ENCODE results near the gene DGCR2. TPM values are rescaled to one million over a fixed set of nuclear protein-coding genes. Genes with fewer than 3 reads are reported as not detected.

DGCR2 gene
- total and polyA plus RNA-seq, 2 of the 4 experiments (the other 2 are of a cell fraction): 17.2 to 35.4 TPM

DNA sequence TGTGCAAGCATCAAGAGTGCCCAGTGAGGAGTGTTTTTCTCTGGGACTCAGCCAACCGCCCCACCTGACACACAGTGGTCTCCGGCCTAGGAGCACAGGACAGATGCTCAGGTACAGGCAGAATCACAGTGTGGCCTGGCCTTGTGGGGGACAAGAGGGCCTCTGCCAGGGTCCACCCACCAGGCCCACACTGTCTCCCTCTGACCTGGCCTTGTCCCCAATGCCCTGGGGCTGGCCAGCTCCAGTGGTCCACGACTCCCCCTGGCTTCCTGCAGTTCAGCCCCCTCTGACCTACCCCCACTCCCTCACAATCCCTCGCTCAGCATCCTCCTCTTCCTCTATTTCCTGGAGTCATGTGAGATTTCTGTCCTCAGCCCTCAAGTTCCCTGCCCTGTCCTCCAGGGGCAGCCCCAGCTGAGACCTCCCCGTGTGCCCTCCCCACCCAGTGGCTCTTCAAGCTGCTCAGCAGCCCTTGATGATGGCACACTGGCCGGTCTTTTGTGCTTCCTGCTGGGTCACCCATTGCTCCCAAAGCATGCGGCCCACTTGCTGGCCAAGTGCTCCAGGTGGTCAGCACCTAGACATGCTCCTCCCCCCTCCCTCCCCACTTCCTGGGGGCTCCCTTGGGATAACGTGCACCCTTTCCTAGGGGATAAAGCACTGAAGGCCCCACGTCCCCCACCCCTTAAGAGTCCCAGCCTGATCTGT lies 10.6 kb upstream of the DGCR2 start:
- CTCF ChIA-PET: no interaction called here
- Histone ChIP-seq H4K8ac (ENCODE audit: low read depth in 2 of 2, low read length in 2 of 2) (no peak overlapping the region), H3K9me1 (ENCODE audit: insufficient read depth, low read length) (peaks cover 3% of the 10 kb centered on the region; the same call in 1 of the 2 replicates), H3K27me3 (ENCODE audit: control insufficient read depth, insufficient read depth, low read length) (no peaks in the 10 kb centered on the region), H3K4me1 (ENCODE audit: control insufficient read depth, insufficient read depth, low read length) (no peaks in the 10 kb centered on the region), H3K23ac (ENCODE audit: low read depth, low read length) (no peak overlapping the region), H3K36me3 (ENCODE audit: control insufficient read depth, insufficient read depth, low read length) (peaks cover 53% of the 10 kb centered on the region), H3K14ac (replicated peaks; ENCODE audit: low read depth, low read length) (no peak overlapping the region), H2BK5ac (ENCODE audit: low read depth, low read length, poor library complexity, severe bottlenecking) (no peak overlapping the region), H3K27ac (ENCODE audit: insufficient read depth, low read length) (no peak overlapping the region), H3K4ac (ENCODE audit: low read depth, low read length) (no peak overlapping the region), H2BK15ac (ENCODE audit: low read depth, low read length) (no peak overlapping the region), H2AK5ac (ENCODE audit: low read depth, low read length) (no peak overlapping the region), H2BK120ac (ENCODE audit: low read depth, low read length) (no peak overlapping the region), H3K9ac (ENCODE audit: low read depth, low read length) (no peak overlapping the region), H2AK9ac (replicated peaks; ENCODE audit: low read depth, low read length, poor library complexity) (no peak overlapping the region), H3K9me3 (ENCODE audit: control insufficient read depth, insufficient read depth, low read length) (no peaks in the 10 kb centered on the region), H3K4me2 (ENCODE audit: low read depth, low read length) (no peak overlapping the region), H2BK20ac (ENCODE audit: low read depth, low read length) (no peak overlapping the region), H3K18ac (ENCODE audit: low read depth, low read length) (no peak overlapping the region), H4K5ac (ENCODE audit: low read depth, low read length) (no peak overlapping the region), H3K4me3 (ENCODE audit: insufficient read depth, low read depth, low read length) (no peak overlapping the region), H4K91ac (ENCODE audit: insufficient read depth, low read depth, low read length) (no peak overlapping the region), H3K56ac (ENCODE audit: extremely low read depth, insufficient read depth, low read length) (no peak overlapping the region), H4K20me1 (ENCODE audit: insufficient read depth, low read length) (no peaks in the 10 kb centered on the region), H3K79me1 (ENCODE audit: low read depth in 1 of 2, low read length in 2 of 2) (no peaks in the 10 kb centered on the region), H2AFZ (replicated peaks; ENCODE audit: low read length, poor library complexity) (no peak overlapping the region)
- intact Hi-C loops (cut with micrococcal nuclease): no loop called here
- WGBS, 2 experiments (ENCODE audit: extremely low coverage in 2 of 2, insufficient read length in 1 of 2): 94% methylated on average over 3 of the region's 9 CpGs; no CpG with 5 or more reads in 1 of the 2 experiments
- ATAC-seq (ENCODE audit: low read depth) (no peak), DNase-seq (no peak)
- TF ChIP-seq POLR2A (IDR thresholded peaks at IDR 0.05; ENCODE audit: low read depth, low read length) (no peak), BHLHE40 (IDR thresholded peaks at IDR 0.05; ENCODE audit: low read depth, low read length) (no peak), MXI1 (IDR thresholded peaks at IDR 0.05; ENCODE audit: borderline replicate concordance, low read depth, low read length) (no peak), FOS (IDR thresholded peaks at IDR 0.05; ENCODE audit: low read depth, low read length) (no peak), RFX5 (IDR thresholded peaks at IDR 0.05; ENCODE audit: low read depth, low read length) (no peak), CHD1 (IDR thresholded peaks at IDR 0.05; ENCODE audit: low read depth, low read length) (no peak), RCOR1 (IDR thresholded peaks at IDR 0.05; ENCODE audit: insufficient replicate concordance, low read length) (no peak), RAD21 (IDR thresholded peaks at IDR 0.05; ENCODE audit: low read length) (no peak), CEBPB (IDR thresholded peaks at IDR 0.05; ENCODE audit: low read depth, low read length) (no peak), MAFK (IDR thresholded peaks at IDR 0.05; ENCODE audit: low read depth, low read length) (no peak)
- TF ChIP-seq, protein P1, sequence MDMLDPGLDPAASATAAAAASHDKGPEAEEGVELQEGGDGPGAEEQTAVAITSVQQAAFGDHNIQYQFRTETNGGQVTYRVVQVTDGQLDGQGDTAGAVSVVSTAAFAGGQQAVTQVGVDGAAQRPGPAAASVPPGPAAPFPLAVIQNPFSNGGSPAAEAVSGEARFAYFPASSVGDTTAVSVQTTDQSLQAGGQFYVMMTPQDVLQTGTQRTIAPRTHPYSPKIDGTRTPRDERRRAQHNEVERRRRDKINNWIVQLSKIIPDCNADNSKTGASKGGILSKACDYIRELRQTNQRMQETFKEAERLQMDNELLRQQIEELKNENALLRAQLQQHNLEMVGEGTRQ (IDR thresholded peaks at IDR 0.05; ENCODE audit: low read depth, low read length): no peak
- no TSS peak for BruUV-seq (replicated peaks)
- POLR2A ChIA-PET (ENCODE audit: unreplicated experiment): no interaction called here
- in situ Hi-C loops (cut with MboI; ENCODE audit: low sequenced_read_pairs): no loop called here
- dilution Hi-C loops (cut with HindIII; ENCODE audit: low sequenced_read_pairs, unreplicated experiment): no loop called here

All from IMR-90 (cell line).